Smooth muscle cell (in vitro differentiated cells): ENCODE data around the gene KCND1. TPM values are rescaled to one million over a fixed set of nuclear protein-coding genes. Genes with fewer than 3 reads are reported as not detected.

ENCODE experiments used
- DNase-seq: peaks from one replicate; lab custom pipeline; 2025; ENCODE audit not compliant: unreplicated experiment; lab: John Stamatoyannopoulos, UW
- H2AFZ ChIP-seq: fragments of 200-600 bp; sonication (generic); 2 replicates; pipeline ENCODE4 v1.6.0; 2016; ENCODE audit warnings: antibody characterized with exemption, low read depth, mild to moderate bottlenecking
- H3F3A ChIP-seq: fragments of 200-600 bp; sonication (generic); 2 replicates; pipeline ENCODE4 v1.6.0; 2017; ENCODE audit warnings: antibody characterized with exemption, low read depth
- H3K27ac ChIP-seq: fragments of 200-600 bp; sonication (generic); 2 replicates; pipeline ENCODE4 v1.5.1; 2016; ENCODE audit warnings: low read depth, mild to moderate bottlenecking
- H3K27me3 ChIP-seq: fragments of 200-600 bp; sonication (generic); 2 replicates; pipeline ENCODE4 v1.6.1; 2016; ENCODE audit warnings: low read depth, mild to moderate bottlenecking
- H3K36me3 ChIP-seq: fragments of 200-600 bp; sonication (generic); 2 replicates; pipeline ENCODE4 v1.5.1; 2016; ENCODE audit warnings: low read depth
- H3K4me1 ChIP-seq: fragments of 200-600 bp; sonication (generic); 2 replicates; pipeline ENCODE4 v1.5.1; 2016; ENCODE audit warnings: low read depth
- H3K4me2 ChIP-seq: fragments of 200-600 bp; sonication (generic); 2 replicates; pipeline ENCODE4 v1.6.0; 2016; ENCODE audit warnings: mild to moderate bottlenecking
- H3K4me3 ChIP-seq: fragments of 200-600 bp; sonication (generic); 2 replicates; pipeline ENCODE4 v1.5.1; 2016; ENCODE audit warnings: mild to moderate bottlenecking
- H3K79me2 ChIP-seq: fragments of 200-600 bp; sonication (generic); 2 replicates; pipeline ENCODE4 v1.6.0; 2016; ENCODE audit warnings: low read depth, mild to moderate bottlenecking
- H3K9ac ChIP-seq: fragments of 200-600 bp; sonication (generic); 2 replicates; pipeline ENCODE4 v1.6.0; 2016; ENCODE audit warnings: low read depth
- H3K9me3 ChIP-seq: fragments of 200-600 bp; sonication (generic); replicated peaks from 2 replicates; pipeline ENCODE4 v1.5.1; 2016; ENCODE audit warnings: low read depth
- H4K20me1 ChIP-seq: fragments of 200-600 bp; sonication (generic); 2 replicates; pipeline ENCODE4 v1.6.0; 2016; ENCODE audit warnings: low read depth
- CTCF ChIP-seq: fragments of 200-600 bp; sonication (generic); IDR thresholded peaks from 2 replicates; pipeline ENCODE4 v1.5.1; 2017; ENCODE audit warnings: borderline replicate concordance, mild to moderate bottlenecking, antibody characterized with exemption; ENCODE audit not compliant: insufficient read depth, poor library complexity, severe bottlenecking
- WGBS: methylation state at CpG from one replicate; pipeline ENCODE4 v1.1.7; 2016; ENCODE audit warnings: low lambda C conversion rate; 5-methylcytosine and 5-hydroxymethylcytosine counted together
- polyA plus RNA-seq: library from polyadenylated mRNA; unstranded; fragments of >200 nt; fragmentation: Nextera tagmentation; extraction: Ambion mirVana; gene quantifications from 2 replicates; pipeline ENCODE4 v1.2.1, GENCODE V29; 2016
- total RNA-seq: library from RNA; depleted of rRNA; stranded (reverse); fragments of >200 nt; gene quantifications from 2 replicates; pipeline ENCODE4 v1.2.3, GENCODE V29; 2014

The KCND1 gene
- total and polyA plus RNA-seq, 2 experiments from 2014 or later, result 0.94 to 3.3 TPM

- TF ChIP-seq CTCF, result no peak
- Histone ChIP-seq H3K27ac (no peak overlapping the region), H3K27me3 (no peaks in the 10 kb centered on the region), H3K79me2 (peaks cover 25% of the 10 kb centered on the region), H3K9ac (no peak overlapping the region), H3K4me1 (no peaks in the 10 kb centered on the region), H3K9me3 (no peaks in the 10 kb centered on the region), H4K20me1 (peaks cover 78% of the 10 kb centered on the region), H3K4me2 (no peak overlapping the region), H2AFZ (no peak overlapping the region), H3K4me3 (no peak overlapping the region), H3K36me3 (no peaks in the 10 kb centered on the region), H3F3A (no peaks in the 10 kb centered on the region)
- 75% methylated on average over 3 of the region's 3 CpGs for WGBS
- DNase-seq, result no peak
Measured at GRCh38 chrX:48939524-48940228, 32.0 kb downstream of the KCND1 start.

- H2AFZ ChIP-seq, result no peak overlapping the region
- no peak for TF ChIP-seq CTCF
- WGBS, result 93% methylated on average over 1 of the region's 1 CpG
- H3K27ac ChIP-seq, result no peak overlapping the region
- no peak overlapping the region for H3K9ac ChIP-seq
- H4K20me1 ChIP-seq, result peaks cover 70% of the 10 kb centered on the region
- H3K27me3 ChIP-seq, result no peaks in the 10 kb centered on the region
- H3K4me1 ChIP-seq, result no peaks in the 10 kb centered on the region
- peaks cover 20% of the 10 kb centered on the region for H3K79me2 ChIP-seq
- no peaks in the 10 kb centered on the region for H3K36me3 ChIP-seq
- H3K4me2 ChIP-seq, result no peak overlapping the region
- no peak for DNase-seq
- no peaks in the 10 kb centered on the region for H3F3A ChIP-seq
- no peak overlapping the region for H3K4me3 ChIP-seq
- no peaks in the 10 kb centered on the region for H3K9me3 ChIP-seq
Measured at GRCh38 chrX:48938721-48939425, 32.8 kb downstream of the KCND1 start.

- Histone ChIP-seq H3F3A (no peaks in the 10 kb centered on the region), H3K79me2 (peaks cover 6% of the 10 kb centered on the region), H3K36me3 (no peaks in the 10 kb centered on the region), H3K27ac (no peak overlapping the region), H3K27me3 (no peaks in the 10 kb centered on the region), H4K20me1 (peaks cover 54% of the 10 kb centered on the region), H3K4me2 (no peak overlapping the region), H3K4me3 (no peak overlapping the region), H3K9ac (no peak overlapping the region), H3K4me1 (no peaks in the 10 kb centered on the region), H3K9me3 (no peaks in the 10 kb centered on the region), H2AFZ (no peak overlapping the region)
- no peak for TF ChIP-seq CTCF
- no peak for DNase-seq
- WGBS, result 71% methylated on average over 9 of the region's 9 CpGs
Measured at GRCh38 chrX:48937054-48937907, 34.4 kb downstream of the KCND1 start.
